ENCODE measurements around the gene POLR3C.
A peak's percentile ranks its signal among the peaks of the same experiment; 100 is the strongest.

POLR3C gene

GRCh38 chr1:145827966-145828365 is 4.0 kb downstream of the POLR3C start:
- TF ChIP-seq FOXP2 (optimal IDR thresholded peaks at IDR 0.05; ENCODE audit: borderline replicate concordance, extremely low read depth, extremely low read length, insufficient read depth) (no peak), TAF1 (IDR thresholded peaks at IDR 0.05; ENCODE audit: borderline replicate concordance, insufficient read depth, low read length) (no peak), REST (IDR thresholded peaks at IDR 0.05; ENCODE audit: insufficient read depth in 1 of 2, low read depth in 2 of 2, low read length in 2 of 2) (no peak), SIN3A (IDR thresholded peaks at IDR 0.05; ENCODE audit: borderline replicate concordance, insufficient read depth, low read length) (no peak), POLR2AphosphoS5 (IDR thresholded peaks at IDR 0.05; ENCODE audit: low read depth, low read length) (no peak)

- no peak for TF ChIP-seq FOXP2 (optimal IDR thresholded peaks at IDR 0.05; ENCODE audit: borderline replicate concordance, extremely low read depth, extremely low read length, insufficient read depth)
- TF ChIP-seq TAF1 (IDR thresholded peaks at IDR 0.05; ENCODE audit: borderline replicate concordance, insufficient read depth, low read length) = no peak
- no peak for TF ChIP-seq POLR2AphosphoS5 (IDR thresholded peaks at IDR 0.05; ENCODE audit: low read depth, low read length)
- no peak for TF ChIP-seq REST (IDR thresholded peaks at IDR 0.05; ENCODE audit: insufficient read depth in 1 of 2, low read depth in 2 of 2, low read length in 2 of 2)
- TF ChIP-seq SIN3A (IDR thresholded peaks at IDR 0.05; ENCODE audit: borderline replicate concordance, insufficient read depth, low read length) = no peak
Observed at GRCh38 chr1:145828367-145829026, 4.5 kb downstream of the POLR3C start.

GRCh38 chr1:145837656-145838055 is 13.7 kb downstream of the POLR3C start:
- TF ChIP-seq FOXP2 (optimal IDR thresholded peaks at IDR 0.05; ENCODE audit: borderline replicate concordance, extremely low read depth, extremely low read length, insufficient read depth) = no peak
- no peak for TF ChIP-seq SIN3A (IDR thresholded peaks at IDR 0.05; ENCODE audit: borderline replicate concordance, insufficient read depth, low read length)
- no peak for TF ChIP-seq TAF1 (IDR thresholded peaks at IDR 0.05; ENCODE audit: borderline replicate concordance, insufficient read depth, low read length)
- TF ChIP-seq REST (IDR thresholded peaks at IDR 0.05; ENCODE audit: insufficient read depth in 1 of 2, low read depth in 2 of 2, low read length in 2 of 2) = no peak
- TF ChIP-seq POLR2AphosphoS5 (IDR thresholded peaks at IDR 0.05; ENCODE audit: low read depth, low read length) = no peak

- TF ChIP-seq REST (IDR thresholded peaks at IDR 0.05; ENCODE audit: insufficient read depth in 1 of 2, low read depth in 2 of 2, low read length in 2 of 2) (no peak), POLR2AphosphoS5 (IDR thresholded peaks at IDR 0.05; ENCODE audit: low read depth, low read length) (no peak), FOXP2 (optimal IDR thresholded peaks at IDR 0.05; ENCODE audit: borderline replicate concordance, extremely low read depth, extremely low read length, insufficient read depth) (no peak), SIN3A (IDR thresholded peaks at IDR 0.05; ENCODE audit: borderline replicate concordance, insufficient read depth, low read length) (no peak)
Observed at GRCh38 chr1:145843031-145843430, 19.0 kb downstream of the POLR3C start.

- TF ChIP-seq SIN3A (IDR thresholded peaks at IDR 0.05; ENCODE audit: borderline replicate concordance, insufficient read depth, low read length) (no peak), POLR2AphosphoS5 (IDR thresholded peaks at IDR 0.05; ENCODE audit: low read depth, low read length) (0 out of 2 replicates have a peak, but pooled peaks have one; percentile 14), FOXP2 (optimal IDR thresholded peaks at IDR 0.05; ENCODE audit: borderline replicate concordance, extremely low read depth, extremely low read length, insufficient read depth) (no peak)
Observed at GRCh38 chr1:145845144-145845513, 21.1 kb downstream of the POLR3C start.
